ENCODE data around the gene RNF115.
"Not testable (repeated sequence)": the region's sequence is repeated elsewhere in the genome, so short reads cannot be mapped to it uniquely, and the experiment has no call there.

RNF115 gene

DNA sequence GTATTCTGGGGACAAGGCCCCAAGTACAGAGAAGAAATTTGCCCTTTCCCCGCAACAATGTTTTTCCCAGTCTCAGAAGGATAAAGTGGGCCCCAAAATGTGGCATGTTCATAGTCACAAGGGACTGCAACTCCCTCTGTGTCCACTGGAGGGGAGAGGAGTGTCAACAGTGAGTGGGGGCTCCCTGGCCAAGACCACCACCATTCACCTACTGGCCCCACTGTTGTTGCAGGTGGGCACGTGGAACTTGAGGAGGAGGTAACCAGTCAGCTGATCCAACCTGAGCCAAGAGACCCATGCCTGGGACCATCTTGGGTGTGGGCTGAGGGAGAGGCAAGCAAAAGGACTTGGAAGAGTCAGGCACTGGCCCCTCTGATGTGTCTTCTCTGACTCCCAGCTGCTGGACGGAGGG lies 22.3 kb upstream of the RNF115 start:
- DNase-seq (ENCODE audit: low read depth): peak; percentile 59
- TF ChIP-seq, protein P1, sequence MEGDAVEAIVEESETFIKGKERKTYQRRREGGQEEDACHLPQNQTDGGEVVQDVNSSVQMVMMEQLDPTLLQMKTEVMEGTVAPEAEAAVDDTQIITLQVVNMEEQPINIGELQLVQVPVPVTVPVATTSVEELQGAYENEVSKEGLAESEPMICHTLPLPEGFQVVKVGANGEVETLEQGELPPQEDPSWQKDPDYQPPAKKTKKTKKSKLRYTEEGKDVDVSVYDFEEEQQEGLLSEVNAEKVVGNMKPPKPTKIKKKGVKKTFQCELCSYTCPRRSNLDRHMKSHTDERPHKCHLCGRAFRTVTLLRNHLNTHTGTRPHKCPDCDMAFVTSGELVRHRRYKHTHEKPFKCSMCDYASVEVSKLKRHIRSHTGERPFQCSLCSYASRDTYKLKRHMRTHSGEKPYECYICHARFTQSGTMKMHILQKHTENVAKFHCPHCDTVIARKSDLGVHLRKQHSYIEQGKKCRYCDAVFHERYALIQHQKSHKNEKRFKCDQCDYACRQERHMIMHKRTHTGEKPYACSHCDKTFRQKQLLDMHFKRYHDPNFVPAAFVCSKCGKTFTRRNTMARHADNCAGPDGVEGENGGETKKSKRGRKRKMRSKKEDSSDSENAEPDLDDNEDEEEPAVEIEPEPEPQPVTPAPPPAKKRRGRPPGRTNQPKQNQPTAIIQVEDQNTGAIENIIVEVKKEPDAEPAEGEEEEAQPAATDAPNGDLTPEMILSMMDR (conservative IDR thresholded peaks at IDR 0.05; ENCODE audit: low read depth, low read length): peak; percentile 83

GRCh38 chr1:145845514-145846161 lies 21.7 kb upstream of the RNF115 start, which contains the start of gene NUDT17:
NUDT17 (plus strand) TSS chr1:145845630; CDS start chr1:145845641, 11 bp downstream.
- peak within 1 kb of the TSS; percentile 58 for H3K4me3 ChIP-seq (ENCODE audit: low read depth, low read length)
- peak; percentile 75 for DNase-seq (ENCODE audit: low read depth)
- TF ChIP-seq, protein P1 (conservative IDR thresholded peaks at IDR 0.05; ENCODE audit: low read depth, low read length): peak; percentile 92

More for the DNA sequence above, 22.3 kb upstream of the RNF115 start:
- peak overlapping the region; percentile 58 for H3K4me3 ChIP-seq (ENCODE audit: low read depth, low read length)

DNA sequence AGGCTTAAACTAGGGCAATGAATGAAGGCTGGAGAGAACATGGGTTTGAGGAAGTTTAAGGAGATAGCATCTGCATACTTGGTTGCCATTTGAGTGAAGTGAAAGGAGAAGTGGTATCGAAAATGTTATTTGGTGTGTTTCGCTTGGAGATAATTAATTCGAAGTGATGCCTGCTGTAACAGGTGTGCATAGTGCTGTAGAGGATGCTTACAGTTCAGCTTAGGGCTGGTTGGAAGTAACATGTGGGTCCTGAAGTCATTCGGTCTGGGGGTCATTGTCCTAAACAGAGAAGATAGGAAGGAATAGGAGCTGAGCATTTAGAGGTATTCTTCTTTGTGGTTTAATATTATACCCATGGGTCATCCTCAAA lies 21.2 kb upstream of the RNF115 start:
- no peak for DNase-seq (ENCODE audit: low read depth)
- peak overlapping the region; percentile 58 for H3K4me3 ChIP-seq (ENCODE audit: low read depth, low read length)
- TF ChIP-seq, protein P1 (conservative IDR thresholded peaks at IDR 0.05; ENCODE audit: low read depth, low read length): no peak

GRCh38 chr1:145843031-145843430 lies 19.1 kb upstream of the RNF115 start:
- H3K4me3 ChIP-seq (ENCODE audit: low read depth, low read length): no peak overlapping the region
- TF ChIP-seq, protein P1 (conservative IDR thresholded peaks at IDR 0.05; ENCODE audit: low read depth, low read length): no peak
- DNase-seq (ENCODE audit: low read depth): no peak

DNA sequence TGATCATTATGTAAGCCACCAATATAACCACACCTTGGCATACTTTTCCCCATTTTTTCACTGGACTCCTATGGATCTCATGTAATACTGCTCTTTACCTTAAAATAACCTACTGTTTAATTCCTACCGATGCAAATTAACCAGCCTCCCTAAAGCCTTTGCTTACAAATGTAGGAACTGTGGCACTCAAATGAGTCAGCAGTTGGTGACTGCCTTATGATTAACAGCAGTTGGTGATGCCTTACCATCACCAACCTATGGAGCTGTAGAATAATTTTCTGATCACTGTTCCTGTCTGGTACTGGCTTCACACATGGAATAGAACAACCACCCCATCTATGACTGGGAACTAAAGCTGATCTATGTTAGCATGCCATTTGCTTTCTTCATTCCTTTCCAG lies 13.8 kb upstream of the RNF115 start:
- no peak for DNase-seq (ENCODE audit: low read depth)
- TF ChIP-seq, protein P1 (conservative IDR thresholded peaks at IDR 0.05; ENCODE audit: low read depth, low read length): no peak

DNA sequence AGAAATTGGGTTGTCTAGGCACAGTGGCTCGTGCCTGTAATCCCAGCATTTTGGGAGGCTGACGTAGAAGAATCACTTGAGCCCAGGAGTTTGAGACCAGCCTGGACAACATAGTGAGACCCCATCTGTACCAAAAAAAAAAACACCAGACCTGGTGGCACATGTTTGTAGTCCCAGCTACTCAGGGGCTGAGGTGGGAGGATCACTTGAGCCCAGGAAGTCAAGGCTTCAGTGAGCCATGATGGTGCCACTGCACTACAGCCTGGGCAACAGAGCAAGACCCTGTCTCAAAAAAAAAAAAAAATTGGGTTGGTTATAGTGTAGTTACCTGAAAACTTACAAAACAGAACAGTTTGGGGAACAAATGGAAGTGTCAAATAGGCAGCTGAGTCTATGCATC lies 6.9 kb upstream of the RNF115 start:
- not testable (repeated sequence) for DNase-seq (ENCODE audit: low read depth); H3K4me3 ChIP-seq (ENCODE audit: low read depth, low read length)

More for the DNA sequence above, 13.8 kb upstream of the RNF115 start:
- no peak overlapping the region for H3K4me3 ChIP-seq (ENCODE audit: low read depth, low read length)

DNA sequence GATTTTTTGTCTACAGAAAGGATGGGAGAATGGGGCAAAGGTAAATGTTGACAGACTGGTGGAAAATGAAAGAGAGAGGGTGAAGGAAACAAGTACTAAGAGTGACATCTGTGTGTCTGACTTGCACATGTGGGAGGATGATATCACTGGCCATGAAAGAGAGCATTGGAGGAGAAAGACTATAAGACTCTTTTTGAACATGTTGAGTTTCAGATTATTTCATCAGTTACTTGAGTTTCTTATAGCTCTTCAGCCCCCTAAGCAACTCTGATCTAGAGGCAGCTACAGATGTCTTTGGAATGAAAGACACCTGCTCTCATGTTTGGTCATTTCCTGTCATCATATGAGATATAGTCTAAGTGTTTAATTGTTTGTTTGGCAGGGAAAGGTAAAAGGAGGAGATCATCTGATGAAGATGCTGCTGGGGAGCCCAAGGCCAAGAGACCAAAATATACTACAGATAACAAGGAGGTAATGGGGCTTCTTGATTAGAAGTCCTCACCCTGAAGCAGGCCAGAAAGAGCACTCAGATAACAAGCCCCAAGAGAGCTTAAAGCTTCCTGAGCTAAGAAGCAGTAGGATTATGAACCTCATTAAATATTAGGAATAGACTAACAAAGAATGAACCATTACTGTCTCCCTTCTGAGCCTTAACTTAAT lies 4.6 kb upstream of the RNF115 start:
- DNase-seq (ENCODE audit: low read depth): no peak
- TF ChIP-seq, protein P1 (conservative IDR thresholded peaks at IDR 0.05; ENCODE audit: low read depth, low read length): no peak
- H3K4me3 ChIP-seq (ENCODE audit: low read depth, low read length): no peak overlapping the region
